HEK293 (cell line): ENCODE results near the gene TMEM143.

Experiments
- CTCF ChIA-PET: fragments of 350-600 bp; formaldehyde crosslinking; extraction: SDS; loops from one replicate; lab custom pipeline; 2021; ENCODE audit warnings: antibody characterized with exemption; lab: Yijun Ruan, JAX
- POLR2A ChIA-PET: fragments of 300-600 bp; formaldehyde crosslinking; extraction: SDS; loops from one replicate; lab custom pipeline; 2020; ENCODE audit warnings: antibody characterized with exemption, inconsistent platforms; lab: Yijun Ruan, JAX
- H3K27ac ChIP-seq: fragments of 200-500 bp; sonication (Bioruptor generic); 2 replicates; pipeline ENCODE4 v1.5.1; 2014; ENCODE audit warnings: low read depth, low read length, control low read depth, inconsistent platforms; ENCODE audit errors: extremely low read depth
- H3K36me3 ChIP-seq, 2 experiments: fragments of 200-500 bp in 1 of 2; sonication (Bioruptor generic) in 1 of 2; 1 replicate in 1 of 2; 2 replicates in 1 of 2; pipeline ENCODE4 v1.5.1; 2014 to 2017; ENCODE audit warnings: inconsistent platforms in 2 of 2, low read length in 2 of 2; ENCODE audit not compliant: control insufficient read depth in 2 of 2, insufficient read depth in 1 of 2
- H3K4me1 ChIP-seq: fragments of 200-500 bp; sonication (Bioruptor generic); 2 replicates; pipeline ENCODE4 v1.5.1; 2014; ENCODE audit warnings: mild to moderate bottlenecking, low read length, inconsistent platforms; ENCODE audit not compliant: control insufficient read depth, insufficient read depth
- H3K4me3 ChIP-seq: 2 replicates; pipeline ENCODE4 v1.5.1; 2011; ENCODE audit warnings: low read depth, mild to moderate bottlenecking, control low read depth, low read length, moderate library complexity
- H3K9me3 ChIP-seq: fragments of 200-500 bp; sonication (Bioruptor generic); 2 replicates; pipeline ENCODE4 v1.5.1; 2014; ENCODE audit warnings: low read depth, low read length, inconsistent platforms; ENCODE audit not compliant: control insufficient read depth, insufficient read depth
- MEIS1 ChIP-seq: sonication (generic); formaldehyde crosslinking; IDR thresholded peaks from 2 replicates; pipeline ENCODE4 v1.8.1; 2022; ENCODE audit warnings: missing genetic modification reagents, mild to moderate bottlenecking, borderline replicate concordance
- TSHZ1 ChIP-seq: fragments of 450-650 bp; formaldehyde crosslinking; IDR thresholded peaks from 2 replicates; pipeline ENCODE4 v1.5.1; 2016; ENCODE audit warnings: missing biosample characterization, missing genetic modification characterization, borderline replicate concordance
- ZBTB44 ChIP-seq: fragments of 450-650 bp; IDR thresholded peaks from 2 replicates; pipeline ENCODE4 v1.5.1; 2018; ENCODE audit warnings: missing biosample characterization, mild to moderate bottlenecking, missing genetic modification characterization
- ZBTB7A ChIP-seq: fragments of 450-650 bp; formaldehyde crosslinking; IDR thresholded peaks from 2 replicates; pipeline ENCODE4 v1.5.1; 2016; ENCODE audit warnings: low read depth, missing biosample characterization, missing genetic modification characterization
- ZNF121 ChIP-seq: fragments of 450-650 bp; formaldehyde crosslinking; IDR thresholded peaks from 2 replicates; pipeline ENCODE4 v1.5.1; 2016; ENCODE audit warnings: missing biosample characterization, missing genetic modification characterization
- ZNF223 ChIP-seq: fragments of 450-650 bp; formaldehyde crosslinking; IDR thresholded peaks from 2 replicates; pipeline ENCODE4 v1.5.1; 2016; ENCODE audit warnings: missing biosample characterization, missing genetic modification characterization
- ZNF362 ChIP-seq: fragments of 450-650 bp; formaldehyde crosslinking; IDR thresholded peaks from 2 replicates; pipeline ENCODE4 v1.5.1; 2016; ENCODE audit warnings: missing biosample characterization, missing genetic modification characterization
- ZNF518A ChIP-seq: fragments of 450-650 bp; formaldehyde crosslinking; conservative IDR thresholded peaks from 2 replicates; pipeline ENCODE4 v1.5.1; 2016; ENCODE audit warnings: low read depth, missing biosample characterization, missing genetic modification characterization
- ZNF544 ChIP-seq: fragments of 450-650 bp; formaldehyde crosslinking; IDR thresholded peaks from 2 replicates; pipeline ENCODE4 v1.5.0; 2017; ENCODE audit warnings: missing biosample characterization, missing genetic modification characterization
- ZNF639 ChIP-seq: fragments of 450-650 bp; formaldehyde crosslinking; IDR thresholded peaks from 2 replicates; pipeline ENCODE4 v1.5.1; 2016; ENCODE audit warnings: missing biosample characterization, missing genetic modification characterization
- ZNF654 ChIP-seq: fragments of 450-650 bp; formaldehyde crosslinking; IDR thresholded peaks from 2 replicates; pipeline ENCODE4 v1.5.1; 2016; ENCODE audit warnings: low read depth, missing biosample characterization, missing genetic modification characterization
- ZNF664 ChIP-seq: fragments of 450-650 bp; formaldehyde crosslinking; IDR thresholded peaks from 2 replicates; pipeline ENCODE4 v1.5.1; 2016; ENCODE audit warnings: missing biosample characterization, missing genetic modification characterization

Gene TMEM143

GRCh38 chr19:48303866-48304265 is 59.9 kb downstream of the TMEM143 start (continued):
- TF ChIP-seq TSHZ1 (no peak), ZNF121 (tag by site-specific recombination) (no peak), ZNF639 (tag by site-specific recombination) (no peak)

- ChIA-PET CTCF (interaction anchor here (0.6 to 2.2 kb wide), 3 partner anchors 10 to 48 kb away, joined by 3 to 12 read pairs (median 3); partner anchors contain the start of gene CARD8), POLR2A (no interaction called here)
These were observed 60.4 kb downstream of the TMEM143 start for GRCh38 chr19:48303367-48303766.

More at GRCh38 chr19:48303367-48303766, 60.4 kb downstream of the TMEM143 start:
- Histone ChIP-seq H3K4me3 (no peak overlapping the region), H3K36me3 (no peaks in the 10 kb centered on the region), H3K27ac (no peak overlapping the region), H3K9me3 (no peaks in the 10 kb centered on the region), H3K4me1 (no peaks in the 10 kb centered on the region)
- TF ChIP-seq MEIS1 (CRISPR knock-in tag) (no peak), ZBTB44 (tag by site-specific recombination) (no peak), ZNF362 (tag by site-specific recombination) (no peak), ZNF664 (tag by site-specific recombination) (no peak), ZNF544 (tag by site-specific recombination) (no peak), ZBTB7A (no peak), ZNF518A (no peak), ZNF223 (no peak), ZNF654 (tag by site-specific recombination) (no peak)
